A673 (cell line): ENCODE results near the gene METTL25B. TPM values are rescaled to one million over a fixed set of nuclear protein-coding genes. Genes with fewer than 3 reads are reported as not detected.

Experiments
- BruUV-seq: library from RNA; stranded (reverse); fragments of 400-500 nt; replicated peaks from 2 replicates; lab custom pipeline; 2021; lab: Mats Ljungman, UMichigan
- CTCF ChIA-PET: fragments of 300-600 bp; sonication (Branson Sonifier 250); formaldehyde crosslinking; loops from one replicate; lab custom pipeline; 2022; ENCODE audit warnings: antibody characterized with exemption; lab: Charles Lee
- POLR2A ChIA-PET: fragments of 300-600 bp; sonication (Branson Sonifier 250); formaldehyde crosslinking; loops from one replicate; lab custom pipeline; 2022; ENCODE audit warnings: antibody characterized with exemption; ENCODE audit not compliant: low non-redundant PET; lab: Charles Lee
- DNase-seq: peaks from one replicate; pipeline ENCODE4 v3.0.0-alpha.2; 2015; ENCODE audit warnings: low spot score
- H3K27ac ChIP-seq: fragments of 200-600 bp; sonication (generic); 2 replicates; pipeline ENCODE4 v1.5.1; 2016; ENCODE audit warnings: mixed run types, low read depth, mild to moderate bottlenecking, mixed read lengths, antibody characterized with exemption, low read length; ENCODE audit not compliant: poor library complexity, severe bottlenecking
- H3K27me3 ChIP-seq: fragments of 200-600 bp; sonication (generic); replicated peaks from 2 replicates; pipeline ENCODE4 v1.6.1; 2017; ENCODE audit warnings: mixed run types, low read depth, mild to moderate bottlenecking, mixed read lengths, antibody characterized with exemption, low read length; ENCODE audit not compliant: insufficient read depth, poor library complexity
- H3K36me3 ChIP-seq: fragments of 200-600 bp; sonication (generic); 2 replicates; pipeline ENCODE4 v1.6.1; 2016; ENCODE audit warnings: mixed run types, mild to moderate bottlenecking, mixed read lengths, antibody characterized with exemption, low read length; ENCODE audit not compliant: insufficient read depth, poor library complexity, severe bottlenecking
- H3K4me1 ChIP-seq: fragments of 200-600 bp; sonication (generic); 2 replicates; pipeline ENCODE4 v1.6.1; 2017; ENCODE audit warnings: mixed run types, mild to moderate bottlenecking, mixed read lengths, antibody characterized with exemption, low read length; ENCODE audit not compliant: insufficient read depth, poor library complexity, severe bottlenecking
- H3K4me3 ChIP-seq: fragments of 200-600 bp; sonication (generic); 2 replicates; pipeline ENCODE4 v1.5.1; 2016; ENCODE audit warnings: low read depth, mixed run types, mild to moderate bottlenecking, mixed read lengths, low read length; ENCODE audit not compliant: poor library complexity, severe bottlenecking
- H3K9me3 ChIP-seq: fragments of 200-600 bp; sonication (generic); 2 replicates; pipeline ENCODE4 v1.6.1; 2016; ENCODE audit warnings: mixed run types, low read depth, mild to moderate bottlenecking, mixed read lengths, antibody characterized with exemption, low read length; ENCODE audit not compliant: poor library complexity, severe bottlenecking
- EZH2 ChIP-seq: fragments of 200-600 bp; sonication (generic); IDR thresholded peaks from 2 replicates; pipeline ENCODE4 v1.6.1; 2017; ENCODE audit warnings: borderline replicate concordance, low read depth, mild to moderate bottlenecking, mixed read lengths, antibody characterized with exemption, low read length; ENCODE audit not compliant: poor library complexity, severe bottlenecking
- intact Hi-C: fragments of 100-400 bp; cut with micrococcal nuclease; formaldehyde crosslinking; loops from one replicate; pipeline ENCODE4 v1.10.0; 2022; ENCODE audit not compliant: unreplicated experiment
- total RNA-seq: library from RNA; stranded (reverse); gene quantifications from 2 replicates; pipeline ENCODE4 v1.2.3, GENCODE V29; 2021
- TF ChIP-seq, protein P1 (sequence below): fragments of 300-800, 200-600 bp; sonication (generic); conservative IDR thresholded peaks from 2 replicates; pipeline ENCODE4 v1.5.1; 2017; ENCODE audit warnings: low read depth, mild to moderate bottlenecking, antibody characterized with exemption, low read length, moderate library complexity, mixed read lengths

The METTL25B gene
- total RNA-seq, 1 experiment from 2014 or later: 20.2 TPM

DNA sequence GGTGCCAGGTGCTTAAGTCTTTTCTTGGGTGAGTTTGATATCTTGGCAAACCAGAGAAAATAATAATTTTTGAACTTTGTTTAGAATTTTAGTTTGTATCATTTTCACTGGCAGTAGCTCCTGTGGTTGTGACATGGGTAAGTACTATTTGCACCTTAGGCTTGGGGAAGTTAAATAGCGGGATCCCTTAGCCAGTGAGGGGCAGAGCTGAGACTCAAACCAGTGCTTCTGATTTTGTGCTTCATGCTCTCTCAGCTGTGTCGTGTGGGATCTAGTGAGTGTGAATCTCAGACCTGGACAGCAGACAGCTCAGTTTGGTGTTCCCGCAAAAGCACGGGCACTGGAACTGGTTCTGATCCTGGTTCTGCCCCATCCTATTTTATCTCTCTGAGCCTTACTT is 48.7 kb downstream of the METTL25B start:
- Histone ChIP-seq H3K4me1 (peaks cover 9% of the 10 kb centered on the region), H3K27ac (no peak overlapping the region), H3K27me3 (no peaks in the 10 kb centered on the region), H3K9me3 (no peaks in the 10 kb centered on the region), H3K36me3 (peaks cover 3% of the 10 kb centered on the region), H3K4me3 (no peak overlapping the region)
- intact Hi-C loops: no loop called here
- CTCF ChIA-PET: interaction anchor here (0.5 kb wide), 1 partner anchor 48 kb away, joined by 4 read pairs; the partner anchor contains the start of genes ISG20L2 and METTL25B
- BruUV-seq: no TSS peak
- TF ChIP-seq EZH2: no peak
- TF ChIP-seq, protein P1, sequence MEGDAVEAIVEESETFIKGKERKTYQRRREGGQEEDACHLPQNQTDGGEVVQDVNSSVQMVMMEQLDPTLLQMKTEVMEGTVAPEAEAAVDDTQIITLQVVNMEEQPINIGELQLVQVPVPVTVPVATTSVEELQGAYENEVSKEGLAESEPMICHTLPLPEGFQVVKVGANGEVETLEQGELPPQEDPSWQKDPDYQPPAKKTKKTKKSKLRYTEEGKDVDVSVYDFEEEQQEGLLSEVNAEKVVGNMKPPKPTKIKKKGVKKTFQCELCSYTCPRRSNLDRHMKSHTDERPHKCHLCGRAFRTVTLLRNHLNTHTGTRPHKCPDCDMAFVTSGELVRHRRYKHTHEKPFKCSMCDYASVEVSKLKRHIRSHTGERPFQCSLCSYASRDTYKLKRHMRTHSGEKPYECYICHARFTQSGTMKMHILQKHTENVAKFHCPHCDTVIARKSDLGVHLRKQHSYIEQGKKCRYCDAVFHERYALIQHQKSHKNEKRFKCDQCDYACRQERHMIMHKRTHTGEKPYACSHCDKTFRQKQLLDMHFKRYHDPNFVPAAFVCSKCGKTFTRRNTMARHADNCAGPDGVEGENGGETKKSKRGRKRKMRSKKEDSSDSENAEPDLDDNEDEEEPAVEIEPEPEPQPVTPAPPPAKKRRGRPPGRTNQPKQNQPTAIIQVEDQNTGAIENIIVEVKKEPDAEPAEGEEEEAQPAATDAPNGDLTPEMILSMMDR: no peak
- DNase-seq: no peak
- POLR2A ChIA-PET: no interaction called here

DNA sequence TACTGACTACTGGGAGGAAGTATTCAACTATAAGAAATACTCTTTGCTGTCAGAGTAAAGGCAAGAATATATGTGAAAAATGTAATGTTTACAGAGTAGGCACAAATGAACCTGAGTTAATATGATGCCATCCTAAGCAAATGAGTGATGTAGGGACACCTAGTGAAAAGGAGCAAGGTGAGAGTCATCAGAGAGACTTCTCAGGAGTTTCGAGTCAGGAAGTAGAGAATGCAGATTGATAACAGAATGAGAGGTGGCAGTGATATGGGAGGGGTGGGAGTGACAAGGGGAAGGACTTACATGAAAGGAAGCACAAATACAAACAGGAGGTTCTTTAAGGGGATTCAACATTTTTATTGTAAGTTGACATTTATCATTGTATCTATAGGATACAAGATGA is 49.3 kb downstream of the METTL25B start:
- intact Hi-C loops: no loop called here
- Histone ChIP-seq H3K36me3 (peaks cover 9% of the 10 kb centered on the region), H3K9me3 (no peaks in the 10 kb centered on the region), H3K4me1 (peaks cover 9% of the 10 kb centered on the region), H3K27me3 (no peaks in the 10 kb centered on the region), H3K27ac (no peak overlapping the region), H3K4me3 (no peak overlapping the region)
- TF ChIP-seq, protein P1: no peak
- TF ChIP-seq EZH2: no peak
- CTCF ChIA-PET: no interaction called here
- no peak for DNase-seq
- BruUV-seq: no TSS peak
- POLR2A ChIA-PET: no interaction called here

DNA sequence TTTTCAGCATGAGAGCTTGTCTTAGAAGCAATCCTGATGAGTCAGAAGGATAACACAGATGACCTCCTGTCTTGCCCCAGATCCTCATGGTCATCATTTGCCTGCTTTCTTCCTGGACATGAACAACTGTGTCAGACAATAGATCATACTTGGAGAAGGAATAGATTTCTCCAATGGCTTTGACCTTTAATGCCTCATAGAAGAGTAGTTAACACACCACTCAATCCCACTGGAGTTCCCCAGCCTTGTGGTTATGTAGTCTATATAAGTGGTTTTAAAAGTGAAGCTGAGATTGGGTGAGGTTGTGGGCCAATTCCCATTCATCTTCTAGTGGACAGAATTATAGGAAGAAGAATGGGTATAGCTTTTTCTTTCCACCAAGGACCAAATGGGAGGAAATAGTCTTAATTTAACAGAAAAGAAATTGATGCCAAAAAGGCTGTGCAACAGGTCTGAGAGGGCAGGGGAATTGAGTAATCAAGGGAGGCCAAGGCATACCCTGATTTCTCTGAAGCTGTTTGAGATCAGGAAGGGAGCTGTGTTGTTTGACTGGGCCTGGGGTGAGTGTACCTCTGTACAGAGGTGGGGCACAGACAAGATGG is 53.4 kb downstream of the METTL25B start:
- intact Hi-C loops: no loop called here
- no peaks in the 10 kb centered on the region for H3K9me3 ChIP-seq
- H3K36me3 ChIP-seq: peaks cover 30% of the 10 kb centered on the region
- no TSS peak for BruUV-seq
- no peaks in the 10 kb centered on the region for H3K27me3 ChIP-seq
- no peak for DNase-seq
- H3K4me3 ChIP-seq: no peak overlapping the region
- ChIA-PET POLR2A (no interaction called here), CTCF (interaction anchor here (1.0 to 1.1 kb wide), 2 partner anchors 32 to 92 kb away, joined by 3 read pairs; no protein-coding TSS in a partner anchor)
- H3K27ac ChIP-seq: no peak overlapping the region
- peaks cover 5% of the 10 kb centered on the region for H3K4me1 ChIP-seq
- TF ChIP-seq, protein P1: no peak
- no peak for TF ChIP-seq EZH2
